Neutrophil (primary cell): ENCODE data around the gene KISS1.

Source experiments
- H3K27ac ChIP-seq: fragments of 200-600 bp; sonication (generic); 2 replicates; pipeline ENCODE4 v1.5.1; 2016; ENCODE audit warnings: mild to moderate bottlenecking, moderate library complexity
- H3K27me3 ChIP-seq: fragments of 200-600 bp; sonication (generic); 2 replicates; pipeline ENCODE4 v1.6.0; 2016; ENCODE audit warnings: mild to moderate bottlenecking
- H3K36me3 ChIP-seq: fragments of 200-600 bp; sonication (generic); 2 replicates; pipeline ENCODE4 v1.5.1; 2017
- H3K4me1 ChIP-seq, 2 experiments: fragments of 200-600 bp in 1 of 2; sonication (generic) in 1 of 2; 1 replicate in 1 of 2; 2 replicates in 1 of 2; pipeline versions ENCODE4 v1.5.1 to v1.6.1; 2013 to 2016; ENCODE audit warnings: low read depth in 1 of 2, low read length in 1 of 2, mild to moderate bottlenecking in 1 of 2, moderate library complexity in 1 of 2; ENCODE audit not compliant: control insufficient read depth in 1 of 2, insufficient read depth in 1 of 2
- H3K4me3 ChIP-seq, 2 experiments: fragments of 200-600 bp in 1 of 2; sonication (generic) in 1 of 2; 1 replicate in 1 of 2; 2 replicates in 1 of 2; pipeline ENCODE4 v1.5.1; 2013 to 2016; ENCODE audit warnings: low read depth in 1 of 2, low read length in 1 of 2, mild to moderate bottlenecking in 1 of 2, moderate library complexity in 1 of 2
- H3K9me3 ChIP-seq: fragments of 200-600 bp; sonication (generic); 2 replicates; pipeline ENCODE4 v1.5.1; 2016
- CTCF ChIP-seq: fragments of 200-600 bp; sonication (generic); IDR thresholded peaks from 2 replicates; pipeline ENCODE4 v1.5.1; 2016; ENCODE audit warnings: antibody characterized with exemption

Gene KISS1

GRCh38 chr1:204201348-204202040 is 5.2 kb upstream of the KISS1 start:
- Histone ChIP-seq H3K4me3 (no peak overlapping the region), H3K4me1 (no peaks in the 10 kb centered on the region), H3K9me3 (no peaks in the 10 kb centered on the region), H3K36me3 (no peaks in the 10 kb centered on the region), H3K27ac (no peak overlapping the region), H3K27me3 (peaks cover 54% of the 10 kb centered on the region)
- TF ChIP-seq CTCF = no peak

GRCh38 chr1:204199579-204199978 is 3.3 kb upstream of the KISS1 start:
- TF ChIP-seq CTCF = no peak
- H3K9me3 ChIP-seq = no peaks in the 10 kb centered on the region
- no peak overlapping the region for H3K4me3 ChIP-seq
- H3K36me3 ChIP-seq = no peaks in the 10 kb centered on the region
- peaks cover 51% of the 10 kb centered on the region for H3K27me3 ChIP-seq
- no peak overlapping the region for H3K27ac ChIP-seq
- H3K4me1 ChIP-seq = no peaks in the 10 kb centered on the region

- no peak for TF ChIP-seq CTCF
- Histone ChIP-seq H3K27ac (no peak overlapping the region), H3K4me1 (no peaks in the 10 kb centered on the region), H3K4me3 (no peak overlapping the region), H3K9me3 (no peaks in the 10 kb centered on the region), H3K27me3 (peaks cover 51% of the 10 kb centered on the region), H3K36me3 (no peaks in the 10 kb centered on the region)
Observed at GRCh38 chr1:204198348-204199340, 2.4 kb upstream of the KISS1 start.

- H3K27me3 ChIP-seq = peaks cover 61% of the 10 kb centered on the region
- H3K4me1 ChIP-seq = no peaks in the 10 kb centered on the region
- H3K4me3 ChIP-seq = no peak overlapping the region
- no peaks in the 10 kb centered on the region for H3K9me3 ChIP-seq
- H3K36me3 ChIP-seq = no peaks in the 10 kb centered on the region
- H3K27ac ChIP-seq = no peak overlapping the region
- no peak for TF ChIP-seq CTCF
Observed at GRCh38 chr1:204197068-204197467, 777 bp upstream of the KISS1 start.

GRCh38 chr1:204194771-204195170 is 1.5 kb downstream of the KISS1 start:
- H3K27ac ChIP-seq = no peak overlapping the region
- H3K4me1 ChIP-seq = peaks cover 6 to 13% of the 10 kb centered on the region in 2 experiments
- H3K36me3 ChIP-seq = no peaks in the 10 kb centered on the region
- H3K9me3 ChIP-seq = no peaks in the 10 kb centered on the region
- peaks cover 83% of the 10 kb centered on the region for H3K27me3 ChIP-seq
- no peak overlapping the region for H3K4me3 ChIP-seq
- no peak for TF ChIP-seq CTCF
